ENCODE measurements around the gene ENC1.

- no peak for TF ChIP-seq CTCF (IDR thresholded peaks at IDR 0.05; ENCODE audit: low read length)
- no peak for TF ChIP-seq EZH2 (IDR thresholded peaks at IDR 0.05; ENCODE audit: borderline replicate concordance, low read length)
Measured at GRCh38 chr5:74616236-74617146, 24.0 kb downstream of the ENC1 start.
